Breast epithelium (tissue), 4 donors: Measurements from ENCODE around the gene AOPEP. TPM values are rescaled to one million over a fixed set of nuclear protein-coding genes. Genes with fewer than 3 reads are reported as not detected.

Experiments
- DNase-seq, 2 donors: peaks; one replicate each; pipeline ENCODE4 v3.0.0-alpha.2; 2019; ENCODE audit warnings: low spot score in 2 of 2
- H3K27ac ChIP-seq, 2 donors: fragments of 200-600 bp; sonication (generic) in 1 of 2; one replicate each; pipeline ENCODE4 v1.5.1; 2016 to 2019; ENCODE audit warnings: mild to moderate bottlenecking in 1 of 2
- H3K27me3 ChIP-seq, 2 donors: fragments of 200-600 bp; sonication (generic) in 1 of 2; one replicate each; pipeline versions ENCODE4 v1.5.1 to v1.6.0; 2017 to 2019; ENCODE audit warnings: control low read depth in 1 of 2, mild to moderate bottlenecking in 1 of 2
- H3K36me3 ChIP-seq: fragments of 200-600 bp; one replicate; pipeline ENCODE4 v1.5.1; 2019
- H3K4me1 ChIP-seq, 2 donors: fragments of 200-600 bp; sonication (generic); one replicate each; pipeline ENCODE4 v1.5.1; 2016 to 2019; ENCODE audit warnings: control low read depth in 1 of 2
- H3K4me3 ChIP-seq, 3 donors: fragments of 200-600 bp; sonication (generic); 1 replicate in 2 of 3; 2 replicates in 1 of 3; pipeline ENCODE4 v1.5.1; 2016 to 2019; ENCODE audit warnings: mild to moderate bottlenecking in 3 of 3, moderate library complexity in 2 of 3
- H3K9me3 ChIP-seq, 2 donors: fragments of 200-600 bp; sonication (generic) in 1 of 2; one replicate each; pipeline ENCODE4 v1.5.1; 2016 to 2019; ENCODE audit warnings: control low read depth in 1 of 2
- CTCF ChIP-seq, 3 donors: fragments of 450-650 bp; IDR thresholded peaks; one replicate each; pipeline ENCODE4 v1.5.1; 2016 to 2017; ENCODE audit warnings: antibody characterized with exemption in 3 of 3, mild to moderate bottlenecking in 3 of 3, moderate library complexity in 3 of 3
- POLR2A ChIP-seq: fragments of 450-650 bp; IDR thresholded peaks from one replicate; pipeline ENCODE4 v1.6.1; 2016; ENCODE audit warnings: antibody characterized with exemption, mild to moderate bottlenecking, moderate library complexity
- POLR2AphosphoS5 ChIP-seq, 3 donors: sonication (generic); formaldehyde crosslinking; IDR thresholded peaks; one replicate each; pipeline ENCODE4 v1.6.1; 2017; ENCODE audit warnings: antibody characterized with exemption in 3 of 3
- intact Hi-C: fragments of 100-400 bp; cut with DNase I; formaldehyde crosslinking; loops from one replicate; pipeline ENCODE4 v1.15.1; 2023; ENCODE audit warnings: low total_unique reads
- total RNA-seq, 3 donors: library from RNA; depleted of rRNA; stranded (reverse); fragments of >200 nt; gene quantifications; one replicate each; pipeline ENCODE4 v1.1.0, GENCODE V29; 2016

Gene AOPEP
- total RNA-seq, 3 donors from 2014 or later, result 15.5 to 94.1 (median 87.5) TPM

- Histone ChIP-seq H3K27me3 (no peaks in the 10 kb centered on the region), H3K9me3 (no peaks in the 10 kb centered on the region), H3K4me1 (no peaks in the 10 kb centered on the region), H3K27ac (no peak overlapping the region), H3K4me3 (no peak overlapping the region), H3K36me3 (no peaks in the 10 kb centered on the region)
- DNase-seq, result no peak
- no peak for TF ChIP-seq POLR2A
- intact Hi-C loops, result no loop called here
Measured at GRCh38 chr9:94950040-94950578, 223.6 kb downstream of the AOPEP start.

GRCh38 chr9:94950579-94951323 is 224.3 kb downstream of the AOPEP start:
- TF ChIP-seq POLR2AphosphoS5 (IDR thresholded peaks at IDR 0.05), result no peak
- no peak for TF ChIP-seq CTCF (IDR thresholded peaks at IDR 0.05)
- TF ChIP-seq POLR2A, result no peak

GRCh38 chr9:94951324-94952135 is 225.0 kb downstream of the AOPEP start:
- DNase-seq, result no peak

More at GRCh38 chr9:94950579-94951323, 224.3 kb downstream of the AOPEP start:
- Histone ChIP-seq H3K27ac (peak overlapping the region in 1 of 2 donors; percentile 10), H3K27me3 (no peaks in the 10 kb centered on the region), H3K36me3 (no peaks in the 10 kb centered on the region), H3K4me3 (no peak overlapping the region), H3K9me3 (no peaks in the 10 kb centered on the region), H3K4me1 (no peaks in the 10 kb centered on the region)
- intact Hi-C loops, result no loop called here
- DNase-seq, result no peak

GRCh38 chr9:94952565-94953373 is 226.3 kb downstream of the AOPEP start:
- Histone ChIP-seq H3K27me3 (no peaks in the 10 kb centered on the region), H3K27ac (peak overlapping the region; percentile 60 to 68), H3K4me3 (no peak overlapping the region), H3K9me3 (no peaks in the 10 kb centered on the region), H3K4me1 (no peaks in the 10 kb centered on the region), H3K36me3 (no peaks in the 10 kb centered on the region)
- DNase-seq, result no peak
- peak in 1 of 3 donors; percentile 30 for TF ChIP-seq POLR2AphosphoS5 (IDR thresholded peaks at IDR 0.05)
- TF ChIP-seq POLR2A, result no peak
- intact Hi-C loops, result no loop called here

More at GRCh38 chr9:94951324-94952135, 225.0 kb downstream of the AOPEP start:
- H3K27ac ChIP-seq, result peak overlapping the region; percentile 60 to 68
- H3K36me3 ChIP-seq, result no peaks in the 10 kb centered on the region
- TF ChIP-seq CTCF (IDR thresholded peaks at IDR 0.05) (no peak), POLR2AphosphoS5 (IDR thresholded peaks at IDR 0.05) (no peak), POLR2A (no peak)
- no peaks in the 10 kb centered on the region for H3K9me3 ChIP-seq
- H3K4me1 ChIP-seq, result no peaks in the 10 kb centered on the region
- intact Hi-C loops, result no loop called here
- no peak overlapping the region for H3K4me3 ChIP-seq
- no peaks in the 10 kb centered on the region for H3K27me3 ChIP-seq

- Histone ChIP-seq H3K4me3 (no peak overlapping the region), H3K4me1 (no peaks in the 10 kb centered on the region), H3K27me3 (no peaks in the 10 kb centered on the region), H3K36me3 (no peaks in the 10 kb centered on the region), H3K27ac (no peak overlapping the region), H3K9me3 (no peaks in the 10 kb centered on the region)
- DNase-seq, result no peak
- no peak for TF ChIP-seq CTCF (IDR thresholded peaks at IDR 0.05)
- no peak for TF ChIP-seq POLR2AphosphoS5 (IDR thresholded peaks at IDR 0.05)
- no peak for TF ChIP-seq POLR2A
- intact Hi-C loops, result no loop called here
Measured at GRCh38 chr9:94956731-94957130, 230.2 kb downstream of the AOPEP start.
